HG03045 (cell line): ENCODE measurements around the gene ANGPT4.

ENCODE experiments used
- ATAC-seq: cut with Tn5 transposase; IDR thresholded peaks from one replicate; pipeline ENCODE4 v1.9.1; 2021; ENCODE audit warnings: mild to moderate bottlenecking, moderate library complexity; ENCODE audit not compliant: unreplicated experiment

Gene ANGPT4

DNA sequence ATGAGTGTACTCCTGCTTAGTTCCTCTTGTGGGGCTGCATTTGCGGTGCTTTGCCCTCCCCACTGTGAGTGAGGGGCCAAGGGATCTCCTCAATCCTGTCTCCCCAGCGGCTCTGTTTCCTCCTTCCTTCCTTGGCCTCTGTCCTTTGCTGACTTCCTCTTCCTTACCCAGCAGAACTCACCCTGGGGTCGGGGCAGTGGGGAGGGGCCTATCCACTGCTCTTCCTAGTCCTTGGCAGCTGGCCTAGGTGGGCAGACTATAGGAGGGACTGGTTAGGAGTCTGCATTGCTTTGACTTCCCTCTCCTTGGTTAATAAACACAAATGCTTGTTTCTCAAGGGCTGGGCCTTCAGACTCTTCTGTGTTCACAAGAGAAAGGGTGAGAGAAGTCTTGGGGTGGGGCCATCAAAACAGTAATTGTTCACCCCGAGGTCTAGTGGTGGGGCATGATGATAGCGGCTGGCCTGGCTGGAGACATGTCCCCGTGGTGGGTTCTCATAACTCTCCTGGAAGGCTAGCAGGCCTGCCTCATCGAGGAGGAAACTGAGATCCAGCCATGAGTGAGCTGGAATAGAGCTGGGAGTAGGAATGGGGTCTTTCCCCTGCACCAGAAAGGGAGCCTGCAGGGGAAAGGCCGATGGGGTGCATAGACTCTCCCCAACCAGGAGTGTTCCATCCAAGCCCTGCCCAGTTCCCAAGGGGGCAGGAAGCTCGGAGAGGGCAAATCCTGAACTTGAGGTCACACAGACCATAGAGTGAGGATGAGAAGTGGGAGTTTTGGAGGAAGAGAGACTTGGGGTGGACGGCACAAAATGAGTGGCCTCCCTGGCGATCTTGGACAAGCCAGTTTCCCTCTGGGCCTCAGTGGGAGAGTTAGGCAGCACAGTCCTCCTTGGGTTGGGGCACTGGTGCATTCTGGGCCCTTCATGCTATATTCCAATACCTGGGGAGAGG, 69.9 kb downstream of the ANGPT4 start:
- no peak for ATAC-seq

- ATAC-seq: no peak
Measured at GRCh38 chr20:845226-845868, 70.8 kb downstream of the ANGPT4 start.

DNA sequence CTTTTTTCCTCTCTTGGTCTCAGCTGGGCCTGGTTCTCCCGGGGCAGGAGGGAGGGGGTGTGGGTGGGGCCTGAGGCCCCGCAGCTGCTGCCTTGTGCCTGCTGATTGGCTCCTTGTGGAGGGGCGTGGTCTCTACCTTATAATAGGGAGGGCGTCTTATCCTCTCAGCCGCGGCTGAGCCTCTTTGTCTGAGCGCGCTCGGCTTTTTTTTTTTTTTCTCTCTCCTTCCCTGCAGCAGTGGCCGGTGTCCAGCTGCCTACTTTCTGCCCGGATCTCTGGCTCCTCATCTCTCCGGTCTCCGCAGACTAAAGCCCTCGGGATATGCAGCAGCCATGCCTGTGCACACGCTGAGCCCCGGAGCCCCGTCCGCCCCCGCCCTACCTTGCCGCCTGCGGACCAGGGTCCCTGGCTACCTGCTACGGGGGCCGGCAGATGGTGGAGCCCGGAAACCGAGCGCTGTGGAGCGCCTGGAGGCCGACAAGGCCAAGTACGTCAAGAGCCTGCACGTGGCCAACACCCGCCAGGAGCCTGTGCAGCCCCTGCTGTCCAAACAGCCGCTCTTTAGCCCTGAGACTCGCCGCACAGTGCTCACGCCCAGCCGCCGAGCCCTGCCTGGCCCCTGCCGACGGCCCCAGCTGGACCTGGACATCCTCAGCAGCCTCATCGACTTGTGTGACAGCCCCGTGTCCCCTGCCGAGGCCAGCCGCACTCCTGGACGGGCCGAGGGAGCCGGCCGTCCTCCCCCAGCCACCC, 71.5 kb downstream of the ANGPT4 start:
- peak; percentile 97 for ATAC-seq

GRCh38 chr20:843912-844311, 72.2 kb downstream of the ANGPT4 start:
- ATAC-seq: no peak

DNA sequence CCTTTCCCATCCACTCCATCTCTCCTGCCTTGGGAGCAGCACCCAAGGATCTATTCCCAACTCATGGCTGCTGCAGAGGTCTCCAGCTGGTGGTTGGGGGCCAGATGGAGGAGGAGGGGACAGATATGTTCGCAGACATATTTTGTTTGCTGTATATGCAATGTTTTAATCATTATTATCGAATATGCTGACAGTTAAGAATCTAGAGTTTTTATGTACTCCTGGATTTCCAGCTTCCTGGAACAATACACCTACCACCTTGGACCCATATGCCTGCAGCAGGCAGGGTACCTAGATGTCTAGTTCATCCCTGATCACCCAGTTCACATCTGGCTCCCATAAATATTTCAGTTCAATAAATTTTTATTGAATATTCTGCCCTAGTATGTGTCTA, 73.6 kb downstream of the ANGPT4 start:
- ATAC-seq: no peak

DNA sequence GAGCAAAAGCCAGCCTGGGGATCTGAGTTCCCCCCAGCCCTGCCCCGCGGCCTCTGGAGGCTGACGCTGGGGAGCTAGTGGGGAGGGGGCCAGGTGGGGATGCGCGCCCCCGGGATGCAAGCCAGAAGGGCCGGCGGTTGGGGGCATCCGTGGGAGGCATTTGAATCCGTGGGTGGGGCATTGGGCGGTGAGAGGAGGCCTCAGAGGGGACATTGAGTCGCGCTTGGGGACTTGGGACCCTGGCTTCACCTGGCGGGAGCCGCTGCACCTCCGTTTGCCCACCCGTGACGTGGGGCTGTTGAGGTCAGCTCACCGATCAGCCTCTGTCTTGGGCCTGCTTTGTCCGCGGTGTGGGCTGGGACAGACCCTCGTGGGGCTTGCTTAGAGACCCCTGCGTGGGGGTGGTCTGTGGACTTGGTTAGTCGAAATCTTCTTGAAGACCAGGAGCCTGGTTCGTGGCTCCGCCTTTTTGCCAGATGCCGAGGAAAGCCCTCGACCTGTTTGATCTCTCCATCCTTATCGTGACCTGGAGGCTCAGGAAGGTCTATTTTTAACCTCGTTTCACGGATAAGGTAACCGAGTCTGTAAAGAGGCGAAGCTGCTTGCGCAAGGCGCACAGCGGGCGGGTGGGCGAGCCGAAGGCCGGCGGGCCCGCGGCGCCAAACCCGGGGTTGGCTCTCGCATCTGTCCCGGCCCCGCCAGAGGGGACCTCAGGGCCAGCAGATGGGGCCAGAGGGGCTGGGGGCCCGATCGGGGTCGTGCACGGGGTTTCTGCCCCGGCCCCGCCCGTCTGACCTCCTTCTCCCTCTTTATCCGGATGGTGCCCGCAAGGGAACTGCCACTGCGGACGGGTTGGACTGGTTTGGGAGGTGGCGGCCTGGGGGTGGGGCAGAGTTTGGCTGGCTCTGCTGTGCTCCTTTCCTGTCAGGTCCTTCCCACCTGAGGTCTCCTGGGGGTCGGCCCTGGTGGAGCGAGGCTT, 74.3 kb downstream of the ANGPT4 start:
- no peak for ATAC-seq

GRCh38 chr20:840858-841567, 75.1 kb downstream of the ANGPT4 start:
- ATAC-seq: no peak

DNA sequence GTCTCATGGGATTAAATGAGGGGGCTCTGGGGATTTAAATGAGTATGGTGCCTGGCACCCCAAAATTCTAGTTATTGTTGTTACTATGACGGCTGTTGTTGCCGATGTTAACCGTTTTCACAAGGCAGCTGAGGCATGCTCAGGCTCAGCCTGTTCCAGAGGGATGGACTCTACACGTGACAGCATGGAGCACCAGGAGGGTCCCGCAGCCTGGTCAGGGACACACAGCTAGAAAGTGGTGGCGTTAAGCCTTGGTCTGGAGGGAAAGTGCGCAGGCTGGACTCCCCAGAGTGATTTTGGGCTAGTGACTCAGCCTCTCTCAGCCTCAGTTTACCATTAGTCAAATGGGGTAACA, 75.7 kb downstream of the ANGPT4 start:
- no peak for ATAC-seq

DNA sequence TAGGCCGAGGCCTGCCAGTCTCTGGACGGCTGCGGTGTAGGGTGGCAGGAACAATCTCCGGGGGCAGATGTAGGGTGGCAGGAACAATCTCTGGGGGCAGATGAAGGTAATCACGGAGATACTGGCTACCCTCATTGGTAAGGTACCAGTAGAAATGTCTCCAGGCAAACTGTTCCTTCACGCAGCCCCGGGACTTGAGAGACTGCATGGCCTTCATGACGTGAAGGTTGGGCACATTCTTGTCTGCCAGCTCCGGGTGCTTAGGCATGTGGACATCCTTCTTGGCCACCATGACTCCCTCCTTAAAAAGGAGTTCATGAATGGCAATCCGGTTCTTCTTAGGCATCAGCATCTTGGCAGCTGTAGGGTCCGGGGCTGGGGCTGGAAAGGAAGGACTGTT, 76.5 kb downstream of the ANGPT4 start:
- ATAC-seq: no peak

- ATAC-seq: no peak
Measured at GRCh38 chr20:839015-839414, 77.1 kb downstream of the ANGPT4 start.

- ATAC-seq: no peak
Measured at GRCh38 chr20:836190-836589, 79.9 kb downstream of the ANGPT4 start.

DNA sequence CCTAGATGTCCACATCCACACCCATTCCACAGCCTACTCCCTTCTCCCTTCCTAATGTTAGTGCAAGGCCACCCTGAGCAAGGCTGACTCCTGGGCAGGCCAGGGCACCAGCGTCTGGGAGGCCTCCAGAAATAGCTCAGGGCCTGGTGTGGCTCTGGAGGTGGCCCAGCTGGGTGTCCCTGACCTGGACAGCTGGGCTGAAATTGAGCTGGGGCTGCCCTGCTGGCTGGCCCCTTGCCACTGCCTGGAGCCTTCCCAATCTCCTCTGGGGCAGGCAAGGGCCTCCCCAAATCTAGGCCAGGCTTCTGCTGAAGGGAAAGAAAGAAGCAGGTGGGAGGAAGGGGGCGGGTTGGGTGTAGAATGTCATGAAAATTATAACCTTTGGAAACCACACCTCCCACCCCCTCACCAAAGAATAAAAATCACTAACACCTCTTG, 80.5 kb downstream of the ANGPT4 start:
- no peak for ATAC-seq

- no peak for ATAC-seq
Measured at GRCh38 chr20:834151-834746, 81.9 kb downstream of the ANGPT4 start.

GRCh38 chr20:833450-834150, 82.5 kb downstream of the ANGPT4 start, which contains the start of gene FAM110A:
Gene FAM110A (plus strand): TSS chr20:833715. CDS start chr20:844805, 11,090 bp downstream.
- ATAC-seq: peak; percentile 96

DNA sequence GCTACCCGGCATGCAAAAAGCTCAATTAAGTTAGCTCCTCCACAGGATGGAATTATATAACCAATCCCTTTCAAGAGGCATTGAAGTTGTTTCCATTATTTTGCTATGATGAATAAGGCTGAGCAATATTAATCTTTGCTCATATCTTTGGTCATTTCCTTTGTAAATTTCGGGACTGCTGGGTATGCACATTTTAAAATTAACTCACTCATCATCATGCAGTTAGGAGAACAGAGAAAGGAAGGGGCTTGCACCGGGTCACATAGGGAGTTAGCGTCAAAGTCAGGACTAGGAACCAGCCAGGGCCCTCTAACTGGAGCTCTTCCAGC, 83.0 kb downstream of the ANGPT4 start:
- no peak for ATAC-seq

DNA sequence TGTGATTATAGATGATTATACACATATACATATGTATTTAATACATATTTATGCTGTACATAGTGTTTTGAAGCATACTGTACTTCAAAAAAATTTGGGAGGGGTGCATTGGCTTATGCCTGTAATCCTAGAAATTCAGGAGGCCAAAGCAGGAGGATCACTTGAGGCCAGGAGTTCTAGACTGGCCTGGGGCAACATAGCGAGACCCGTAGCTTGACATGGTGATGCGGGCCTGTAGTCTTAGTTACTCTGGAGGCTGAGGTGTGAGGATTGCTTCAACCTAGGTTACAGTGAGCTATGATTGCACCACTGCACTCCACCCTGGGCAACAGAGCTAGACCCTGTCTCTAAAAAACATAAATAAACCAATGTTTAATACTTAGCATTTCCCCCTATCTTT, 84.2 kb downstream of the ANGPT4 start:
- ATAC-seq: no peak

DNA sequence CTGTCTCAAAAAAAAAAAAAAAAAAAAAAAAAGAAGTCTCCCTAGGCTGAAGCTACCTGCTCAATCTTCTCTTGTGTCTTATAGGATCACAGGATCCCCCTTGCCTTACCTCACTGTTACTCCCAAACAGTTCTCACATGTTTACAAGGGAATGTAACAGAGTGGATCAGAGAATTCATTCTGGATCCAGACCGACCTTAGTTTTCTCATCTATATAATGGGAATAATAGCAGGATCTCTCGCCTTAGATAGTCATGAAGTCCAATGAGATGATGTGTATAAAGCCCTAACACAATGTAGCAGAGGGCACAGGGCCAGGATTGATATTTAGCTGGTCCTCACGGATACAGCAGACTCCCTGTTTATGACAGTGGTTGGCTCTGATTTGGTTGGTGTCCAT, 84.9 kb downstream of the ANGPT4 start:
- no peak for ATAC-seq

- ATAC-seq: no peak
Measured at GRCh38 chr20:830011-830521, 86.1 kb downstream of the ANGPT4 start.

DNA sequence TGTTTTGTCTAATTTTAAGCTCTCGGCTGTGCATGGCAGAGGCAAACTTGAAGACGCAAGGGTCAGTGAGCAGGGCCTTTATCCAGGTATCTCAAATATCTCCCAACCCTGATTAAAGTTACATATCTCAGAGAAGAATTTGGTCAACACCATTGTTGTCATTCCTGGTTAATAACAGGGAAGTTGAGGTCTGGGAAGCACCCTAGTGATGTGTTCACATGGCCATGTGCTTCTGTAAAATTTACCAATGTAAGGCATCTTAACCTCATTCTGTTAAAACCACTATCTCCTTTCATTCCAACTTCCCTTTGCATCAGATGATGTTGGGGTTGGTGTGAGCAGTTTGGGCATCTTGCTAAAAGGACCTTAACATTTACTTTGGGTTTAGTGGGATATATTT, 86.6 kb downstream of the ANGPT4 start:
- ATAC-seq: no peak
